GM13977 (cell line): Measurements from ENCODE around the gene CPTP.
A peak's percentile ranks its signal among the peaks of the same experiment; 100 is the strongest.

Experiments
- DNase-seq: peaks from one replicate; pipeline ENCODE4 v3.0.0; 2012; ENCODE audit warnings: low spot score
- CTCF ChIP-seq: IDR thresholded peaks from 2 replicates; pipeline ENCODE4 v1.5.1; 2012; ENCODE audit warnings: mild to moderate bottlenecking, control low read depth; ENCODE audit not compliant: insufficient read depth; ENCODE audit errors: extremely low read depth, missing control alignments
- in situ Hi-C: fragments of 300-500 bp; cut with MboI; formaldehyde crosslinking; loops from one replicate; pipeline ENCODE4 v1.12.0; 2022; ENCODE audit warnings: low sequenced_read_pairs, low pct_unique_long_range_greater_than_20kb, mixed read lengths, inconsistent platforms; ENCODE audit not compliant: unreplicated experiment

CPTP gene

GRCh38 chr1:1336931-1337792 lies 12.6 kb downstream of the CPTP start:
- TF ChIP-seq CTCF: no peak
- in situ Hi-C loops: no loop called here
- no peak for DNase-seq

- in situ Hi-C loops: no loop called here
- no peak for TF ChIP-seq CTCF
- peak; percentile 83 for DNase-seq
These were observed 13.2 kb downstream of the CPTP start for GRCh38 chr1:1337793-1338147.

DNA sequence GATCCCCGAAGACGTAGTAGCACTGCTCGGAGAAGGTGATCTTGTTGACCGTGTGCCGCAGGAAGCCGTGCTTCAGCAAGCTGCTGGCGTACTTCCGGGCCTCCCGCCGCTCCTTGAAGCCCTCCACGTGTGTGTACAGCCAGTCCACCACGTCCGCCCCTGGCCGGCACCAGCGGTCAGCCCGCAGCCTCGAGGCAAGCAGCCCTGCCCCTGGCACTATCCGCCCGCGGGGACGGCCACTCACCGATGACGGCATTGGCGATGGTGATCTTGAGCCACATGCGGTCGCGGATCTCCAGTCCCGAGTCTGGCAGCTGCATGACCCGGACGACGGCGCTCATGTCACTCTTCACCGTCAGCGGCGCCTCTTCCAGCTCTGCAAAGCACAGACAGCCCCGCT lies 13.7 kb downstream of the CPTP start:
- in situ Hi-C loops: no loop called here
- TF ChIP-seq CTCF: no peak
- DNase-seq: no peak

- no peak for TF ChIP-seq CTCF
- in situ Hi-C loops: no loop called here
- no peak for DNase-seq
These were observed 15.6 kb downstream of the CPTP start for GRCh38 chr1:1340185-1340584.

DNA sequence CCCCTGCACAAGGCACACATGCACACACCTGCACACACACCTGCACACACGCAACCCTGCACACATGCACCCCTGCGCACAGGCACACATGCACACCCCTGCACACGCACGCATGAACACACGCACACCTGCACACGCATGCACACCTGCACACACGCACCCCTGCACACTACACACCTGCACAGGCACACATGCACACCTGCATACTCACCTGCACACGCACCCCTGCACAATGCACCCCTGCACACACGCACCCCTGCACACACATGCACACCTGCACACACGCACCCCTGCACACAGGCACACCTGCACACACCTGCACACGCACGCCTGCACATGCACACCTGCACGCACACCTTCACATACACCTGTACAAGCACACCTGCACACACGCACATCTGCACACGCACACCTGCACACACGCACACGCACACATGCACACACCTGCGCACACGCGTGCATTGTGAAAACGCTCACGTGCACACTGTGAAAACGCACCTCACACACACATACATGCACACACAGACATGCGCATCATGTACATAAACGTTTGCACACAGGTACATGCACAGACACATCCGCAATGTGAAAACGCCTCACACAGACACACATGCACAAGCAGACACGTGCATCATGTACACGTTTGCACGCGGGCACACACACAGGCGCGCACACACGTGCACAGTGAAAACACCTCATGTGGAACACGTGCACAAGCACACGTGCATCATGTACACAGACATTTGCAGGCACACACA lies 16.4 kb downstream of the CPTP start:
- in situ Hi-C loops: no loop called here
- DNase-seq: no peak
- TF ChIP-seq CTCF: no peak

GRCh38 chr1:1341549-1342021 lies 17.0 kb downstream of the CPTP start:
- in situ Hi-C loops: no loop called here
- no peak for DNase-seq
- TF ChIP-seq CTCF: no peak
